NCI-H2227 (cell line): ENCODE measurements around the gene ITGAE.
"Not testable (repeated sequence)": the region's sequence is repeated elsewhere in the genome, so short reads cannot be mapped to it uniquely, and the experiment has no call there.

Source experiments
- DNase-seq: peaks from one replicate; lab custom pipeline; 2025; ENCODE audit not compliant: unreplicated experiment; lab: John Stamatoyannopoulos, UW

Gene ITGAE

DNA sequence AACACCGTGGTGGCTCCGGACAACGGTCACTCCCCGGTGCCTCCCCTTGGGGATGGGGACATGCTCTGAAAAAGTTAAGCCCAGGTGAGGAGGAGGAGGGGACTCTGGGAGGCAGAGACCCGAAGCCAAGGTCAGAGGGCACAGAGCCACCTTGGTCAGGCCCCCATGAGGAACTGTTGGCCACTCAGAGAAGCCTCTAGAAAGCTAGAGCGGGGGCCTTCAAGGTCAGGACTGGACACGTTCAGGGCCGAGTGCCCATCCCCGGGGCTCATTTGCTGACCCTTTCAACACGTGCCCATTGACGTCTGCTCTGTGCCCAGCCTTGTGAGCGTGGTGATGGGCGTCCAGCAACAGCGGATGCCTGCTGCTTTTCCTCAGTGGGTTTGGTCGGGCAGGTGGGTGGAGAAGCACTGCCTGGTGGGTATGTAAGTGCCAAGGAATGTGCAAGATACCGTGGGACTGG, 39.0 kb downstream of the ITGAE start:
- no peak for DNase-seq

- DNase-seq: no peak
Observed at GRCh38 chr17:3761036-3761917, 39.7 kb downstream of the ITGAE start.

DNA sequence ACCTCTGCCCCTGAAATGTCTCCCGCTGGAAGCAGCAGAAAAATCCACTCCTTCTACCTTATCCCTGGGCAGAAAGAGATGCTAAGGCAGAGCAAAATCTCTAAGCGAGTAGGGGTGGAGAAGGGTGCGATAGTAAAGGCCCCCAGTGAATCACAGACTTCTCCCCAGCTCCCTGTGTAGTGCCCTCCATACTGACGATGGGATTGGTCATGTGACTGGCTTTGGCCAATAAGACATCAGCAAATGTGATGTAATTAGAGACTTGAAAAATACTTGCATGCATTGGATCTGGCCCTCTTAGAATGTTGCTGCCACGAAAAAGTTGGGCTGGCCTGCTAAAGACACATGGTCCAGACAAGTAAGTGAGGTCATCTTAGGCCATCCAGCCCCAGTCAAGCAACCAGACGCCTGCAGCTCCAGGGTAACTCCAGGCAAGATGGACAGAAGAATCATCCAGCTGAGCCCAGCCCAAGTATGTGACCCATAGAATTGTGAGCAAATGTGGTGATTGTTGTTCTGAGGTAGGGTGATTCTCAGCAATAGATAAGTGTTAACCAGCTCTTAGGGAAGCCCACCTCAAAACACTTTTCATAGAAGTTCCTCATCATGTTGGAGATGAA, 41.3 kb downstream of the ITGAE start:
- no peak for DNase-seq

DNA sequence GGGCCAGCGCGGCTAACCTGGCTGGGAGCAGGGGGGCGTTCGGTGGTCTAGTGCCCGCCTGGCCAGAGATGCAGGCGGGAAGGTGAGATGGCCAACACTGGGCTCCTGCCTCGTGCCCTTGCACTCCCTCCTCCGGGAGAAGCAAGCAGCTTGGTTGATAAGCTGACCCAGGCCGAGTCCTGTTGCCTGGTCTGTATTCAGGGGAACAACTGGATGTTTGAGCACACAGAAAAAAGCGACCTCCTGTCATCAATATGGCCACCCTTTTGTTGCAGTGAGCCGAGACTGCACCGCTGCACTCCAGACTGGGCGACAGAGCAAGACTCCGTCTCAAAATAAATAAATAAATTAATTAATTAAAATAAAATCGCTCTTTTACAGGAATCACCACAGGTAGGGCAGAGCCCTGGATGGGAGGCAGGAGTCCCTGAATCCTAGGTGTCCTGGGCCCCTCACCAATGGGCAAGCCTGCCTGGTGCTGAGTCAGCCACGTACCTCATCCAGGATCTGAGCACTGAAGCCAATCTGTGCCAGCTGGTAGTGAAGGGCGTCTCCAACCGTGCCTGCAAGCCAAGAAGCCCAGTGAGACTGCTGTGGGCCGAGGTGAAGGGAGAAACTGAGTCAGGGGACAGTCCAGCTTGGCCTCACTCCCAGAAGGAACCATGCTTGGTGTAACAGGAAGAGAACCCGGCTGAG, 45.5 kb downstream of the ITGAE start:
- no peak for DNase-seq

GRCh38 chr17:3754458-3755334, 46.3 kb downstream of the ITGAE start:
- DNase-seq: peak; percentile 74

DNA sequence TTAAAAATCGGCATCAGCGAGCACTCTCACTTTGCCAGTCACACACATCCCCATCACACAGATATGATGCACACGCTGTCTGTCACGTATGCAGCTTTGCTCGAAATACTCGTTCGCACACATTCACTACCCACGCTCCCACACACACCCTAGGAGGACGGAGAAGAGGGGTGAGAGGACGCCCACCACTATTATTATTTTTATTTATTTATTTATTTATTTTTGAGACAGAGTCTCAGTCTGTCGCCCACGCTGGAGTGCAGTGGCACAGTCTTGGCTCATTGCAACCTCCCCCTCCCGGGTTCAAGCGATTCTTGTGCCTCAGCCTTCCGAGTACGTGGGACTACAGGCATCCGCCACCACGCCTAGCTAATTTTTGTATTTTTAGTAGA, 46.9 kb downstream of the ITGAE start:
- no peak for DNase-seq

GRCh38 chr17:3753624-3754023, 47.4 kb downstream of the ITGAE start:
- DNase-seq: no peak

GRCh38 chr17:3751836-3752235, 49.2 kb downstream of the ITGAE start:
- DNase-seq: no peak

DNA sequence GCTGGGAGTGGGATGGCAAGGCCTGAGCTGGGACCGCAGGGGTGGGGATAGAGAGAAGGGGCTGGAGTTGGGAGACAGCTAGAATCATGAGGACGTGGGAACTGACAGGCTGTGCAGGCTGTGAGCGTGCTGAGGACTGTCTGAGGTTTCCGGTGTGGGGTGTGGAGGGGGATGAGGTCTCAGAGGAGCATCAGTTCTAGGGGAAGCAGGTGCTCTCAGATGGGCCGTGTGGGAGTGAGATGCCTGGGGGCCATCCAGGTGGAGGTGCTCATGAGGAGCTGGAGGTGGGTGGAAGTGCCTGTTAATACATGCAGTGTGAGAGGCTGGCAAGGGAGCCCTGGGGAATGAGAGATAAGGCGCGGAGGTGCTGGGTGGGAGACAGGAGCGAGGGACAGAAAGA, 50.1 kb downstream of the ITGAE start:
- DNase-seq: no peak

- DNase-seq: no peak
Observed at GRCh38 chr17:3750296-3750695, 50.7 kb downstream of the ITGAE start.

- DNase-seq: no peak
Observed at GRCh38 chr17:3748576-3748975, 52.4 kb downstream of the ITGAE start.

- DNase-seq: no peak
Observed at GRCh38 chr17:3747805-3748204, 53.2 kb downstream of the ITGAE start.

GRCh38 chr17:3745071-3745470, 55.9 kb downstream of the ITGAE start:
- DNase-seq: no peak

DNA sequence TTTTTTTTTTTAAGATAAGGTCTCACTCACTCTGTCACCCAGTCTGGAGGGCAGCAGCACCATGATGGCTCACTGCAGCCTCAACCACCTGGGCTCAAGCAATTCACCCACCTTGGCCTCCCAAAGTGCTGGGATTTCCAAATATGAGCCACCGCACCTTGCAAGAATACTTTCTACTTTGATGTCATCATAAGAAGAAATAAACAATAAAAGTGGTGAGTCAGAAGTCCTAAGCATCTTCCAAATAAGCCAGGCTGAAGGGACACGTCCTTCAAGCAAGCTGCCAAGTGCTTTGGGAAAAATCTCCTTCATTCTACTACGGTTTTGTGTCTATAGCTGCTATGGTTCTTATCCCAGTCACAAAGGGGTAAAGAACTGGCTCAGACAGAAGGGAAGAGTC, 57.0 kb downstream of the ITGAE start:
- DNase-seq: no peak

GRCh38 chr17:3740611-3741073, 60.3 kb downstream of the ITGAE start:
- no peak for DNase-seq

DNA sequence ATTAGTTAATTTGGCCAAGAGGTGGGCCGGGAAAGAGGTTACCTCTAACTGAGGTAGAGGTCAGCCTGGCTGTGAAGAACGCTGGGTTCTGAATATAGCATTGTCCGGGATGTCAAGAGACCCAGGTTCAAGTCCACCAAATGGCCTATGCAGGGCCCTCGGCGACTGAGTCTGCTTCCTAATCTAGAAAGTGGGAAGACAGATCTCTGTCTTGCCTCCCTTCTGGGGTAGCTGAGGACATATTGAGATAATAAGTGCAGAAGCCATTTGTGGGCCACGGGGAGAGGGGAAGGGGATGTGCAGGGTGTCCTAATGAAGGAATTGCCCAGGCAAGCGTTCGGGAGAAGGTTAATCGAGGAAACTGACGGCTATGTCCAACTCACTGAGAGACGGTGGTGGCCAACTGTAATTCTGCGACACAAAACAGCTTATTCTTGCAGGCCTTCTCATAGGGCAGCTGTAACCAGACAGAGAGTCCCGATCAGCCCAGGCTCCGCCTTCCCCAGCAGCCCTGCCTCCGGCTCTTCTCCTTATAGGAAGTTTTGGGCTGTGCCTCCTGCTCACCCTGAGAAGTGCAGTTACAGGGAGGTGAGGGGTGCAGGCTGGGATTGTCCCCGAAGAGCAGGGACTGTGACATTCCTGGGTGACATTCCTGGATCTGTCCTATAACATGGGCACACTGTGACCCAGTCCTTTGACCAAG, 61.4 kb downstream of the ITGAE start:
- no peak for DNase-seq

DNA sequence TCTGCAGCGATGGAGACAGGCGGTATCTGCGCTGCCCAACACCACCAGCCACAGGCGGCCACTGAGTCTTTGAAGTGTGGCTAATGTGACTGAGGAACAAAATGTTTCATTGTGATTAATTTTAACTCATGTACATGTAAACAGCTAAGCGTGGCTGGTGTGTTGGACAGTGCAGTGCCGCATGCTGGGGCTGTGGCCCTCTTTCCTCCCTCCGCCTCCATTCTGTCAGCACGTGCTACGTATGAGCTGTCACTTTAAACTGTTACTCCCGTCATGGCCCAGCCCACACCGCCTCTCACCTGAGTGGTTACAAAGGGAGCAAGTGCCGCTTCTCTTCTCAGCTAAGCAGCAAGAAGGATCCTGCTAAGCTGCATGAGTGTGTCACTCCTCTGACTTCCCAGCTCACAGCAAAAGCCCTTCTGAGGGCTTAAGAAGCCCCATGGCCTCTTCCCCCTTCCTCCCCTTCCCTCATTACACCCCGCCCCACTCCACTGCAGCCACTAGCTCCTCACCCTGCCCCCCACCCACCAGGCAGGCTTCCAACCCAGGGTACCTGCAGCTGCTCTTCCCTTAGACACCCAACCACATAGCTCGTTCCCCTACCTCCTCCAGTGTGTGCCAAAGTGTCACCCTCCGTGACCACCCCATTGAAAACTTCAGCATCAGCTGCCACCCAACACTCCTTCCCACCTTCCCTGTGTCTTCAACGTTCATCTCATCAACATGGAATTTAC, 62.3 kb downstream of the ITGAE start:
- DNase-seq: peak; percentile 22

- DNase-seq: no peak
Observed at GRCh38 chr17:3735515-3735914, 65.5 kb downstream of the ITGAE start.

DNA sequence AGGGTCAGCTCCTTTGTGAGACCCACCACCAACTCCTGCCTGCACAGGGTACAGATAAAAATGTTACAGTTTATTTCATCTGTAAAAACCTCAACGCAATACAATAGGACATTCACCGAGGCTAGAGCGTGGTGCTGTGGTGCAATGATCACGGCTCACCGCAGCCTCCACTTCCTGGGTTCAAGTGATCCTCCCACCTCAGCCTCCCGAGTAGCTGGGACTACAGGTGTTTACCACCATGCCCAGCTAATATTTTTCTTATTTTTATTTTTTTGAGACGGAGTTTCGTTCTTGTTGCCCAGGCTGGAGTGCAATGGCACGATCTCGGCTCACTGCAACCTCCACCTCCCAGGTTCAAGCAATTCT, 66.1 kb downstream of the ITGAE start:
- not testable (repeated sequence) for DNase-seq

- DNase-seq: no peak
Observed at GRCh38 chr17:3732210-3732621, 68.8 kb downstream of the ITGAE start.
